Mesothelial cell of epicardium (in vitro differentiated cells): ENCODE results near the gene SRPK1. TPM values are rescaled to one million over a fixed set of nuclear protein-coding genes. Genes with fewer than 3 reads are reported as not detected.

ENCODE experiments used
- DNase-seq, 2 experiments: peaks; one replicate each; pipeline ENCODE4 v3.0.0; 2021; ENCODE audit warnings: low spot score in 2 of 2; ENCODE audit not compliant: unreplicated experiment in 2 of 2
- H3K27ac Mint-ChIP-seq: 2 replicates; pipeline ENCODE4 v1.8.0; 2021; ENCODE audit warnings: mixed read lengths
- H3K27me3 Mint-ChIP-seq: 2 replicates; pipeline ENCODE4 v1.8.0; 2021; ENCODE audit warnings: low read depth, mixed read lengths
- H3K36me3 Mint-ChIP-seq: 2 replicates; pipeline ENCODE4 v1.8.0; 2021; ENCODE audit warnings: mixed read lengths
- H3K4me1 Mint-ChIP-seq: 2 replicates; pipeline ENCODE4 v1.8.0; 2021; ENCODE audit warnings: mixed read lengths
- H3K4me3 Mint-ChIP-seq: 2 replicates; pipeline ENCODE4 v1.8.0; 2021; ENCODE audit warnings: mild to moderate bottlenecking, moderate library complexity, mixed read lengths
- H3K9me3 Mint-ChIP-seq: 2 replicates; pipeline ENCODE4 v1.8.0; 2021; ENCODE audit warnings: mixed read lengths
- CTCF ChIP-seq: fragments of 200-600 bp; sonication (generic); IDR thresholded peaks from one replicate; pipeline ENCODE4 v1.5.0; 2021; ENCODE audit warnings: antibody characterized with exemption; ENCODE audit not compliant: unreplicated experiment
- total RNA-seq: library from RNA; stranded (reverse); gene quantifications from 3 replicates; pipeline ENCODE4 v1.2.1, GENCODE V29; 2021

SRPK1 gene
- total RNA-seq, 1 donor from 2014 or later = 70.2 TPM

- no peak for TF ChIP-seq CTCF
- H3K4me1 Mint-ChIP-seq = no peaks in the 10 kb centered on the region
- no peak for DNase-seq
- H3K27ac Mint-ChIP-seq = no peak overlapping the region
- peaks cover 9% of the 10 kb centered on the region for H3K27me3 Mint-ChIP-seq
- H3K9me3 Mint-ChIP-seq = no peaks in the 10 kb centered on the region
- H3K4me3 Mint-ChIP-seq = no peak overlapping the region
- H3K36me3 Mint-ChIP-seq = no peaks in the 10 kb centered on the region
Observed at GRCh38 chr6:35797837-35798526, 122.9 kb downstream of the SRPK1 start.

- DNase-seq = no peak
- Mint-ChIP-seq H3K27ac (no peak overlapping the region), H3K4me3 (no peak overlapping the region), H3K27me3 (peaks cover 9% of the 10 kb centered on the region), H3K36me3 (no peaks in the 10 kb centered on the region), H3K4me1 (no peaks in the 10 kb centered on the region), H3K9me3 (no peaks in the 10 kb centered on the region)
- no peak for TF ChIP-seq CTCF
Observed at GRCh38 chr6:35796236-35796635, 124.7 kb downstream of the SRPK1 start.

GRCh38 chr6:35795453-35796071, 125.3 kb downstream of the SRPK1 start:
- Mint-ChIP-seq H3K4me1 (no peaks in the 10 kb centered on the region), H3K9me3 (no peaks in the 10 kb centered on the region), H3K27me3 (peaks cover 11% of the 10 kb centered on the region), H3K27ac (no peak overlapping the region), H3K36me3 (no peaks in the 10 kb centered on the region), H3K4me3 (no peak overlapping the region)
- DNase-seq = no peak
- TF ChIP-seq CTCF = no peak

GRCh38 chr6:35794536-35795452, 126.1 kb downstream of the SRPK1 start:
- Mint-ChIP-seq H3K4me1 (no peaks in the 10 kb centered on the region), H3K27ac (no peak overlapping the region), H3K9me3 (no peaks in the 10 kb centered on the region), H3K4me3 (no peak overlapping the region), H3K36me3 (no peaks in the 10 kb centered on the region), H3K27me3 (peaks cover 14% of the 10 kb centered on the region)
- no peak for DNase-seq
- no peak for TF ChIP-seq CTCF

- no peaks in the 10 kb centered on the region for H3K9me3 Mint-ChIP-seq
- H3K4me1 Mint-ChIP-seq = no peaks in the 10 kb centered on the region
- H3K36me3 Mint-ChIP-seq = no peaks in the 10 kb centered on the region
- TF ChIP-seq CTCF = no peak
- no peak overlapping the region for H3K4me3 Mint-ChIP-seq
- H3K27me3 Mint-ChIP-seq = peaks cover 45% of the 10 kb centered on the region
- no peak overlapping the region for H3K27ac Mint-ChIP-seq
- DNase-seq = no peak
Observed at GRCh38 chr6:35790683-35791082, 130.2 kb downstream of the SRPK1 start.
